Measurements from ENCODE around the gene WDR20. TPM values are rescaled to one million over a fixed set of nuclear protein-coding genes. Genes with fewer than 3 reads are reported as not detected.
"Not testable (repeated sequence)": the region's sequence is repeated elsewhere in the genome, so short reads cannot be mapped to it uniquely, and the experiment has no call there.

Gene WDR20
- total and polyA plus RNA-seq, 2 experiments from 2014 or later = 15.3 to 24.0 TPM

- Histone ChIP-seq H3K9me3 (ENCODE audit: low read depth) (no peaks in the 10 kb centered on the region), H3K4me2 (no peak overlapping the region), H2AFZ (no peak overlapping the region), H3K4me1 (ENCODE audit: insufficient read depth) (no peaks in the 10 kb centered on the region), H3K79me2 (no peaks in the 10 kb centered on the region), H3K9me2 (replicated peaks; ENCODE audit: insufficient read depth) (no peaks in the 10 kb centered on the region), H3K27ac (no peak overlapping the region), H3K36me3 (replicated peaks; ENCODE audit: insufficient read depth, low read depth) (no peaks in the 10 kb centered on the region), H3K27me3 (no peaks in the 10 kb centered on the region), H3K4me3 (no peak overlapping the region), H4K20me1 (ENCODE audit: insufficient read depth, poor library complexity, severe bottlenecking) (no peaks in the 10 kb centered on the region)
- no peak for DNase-seq (ENCODE audit: low spot score)
- TF ChIP-seq CTCF (IDR thresholded peaks at IDR 0.05; ENCODE audit: poor library complexity) = no peak
- no peak for TF ChIP-seq EZH2 (IDR thresholded peaks at IDR 0.05; ENCODE audit: borderline replicate concordance)
- 93% methylated on average over 3 of the region's 3 CpGs for WGBS (ENCODE audit: low lambda C conversion rate, missing lambda C conversion rate)
Observed at GRCh38 chr14:102238766-102239165, 99.1 kb downstream of the WDR20 start.

GRCh38 chr14:102239231-102239630, 99.5 kb downstream of the WDR20 start:
- Histone ChIP-seq H3K9me2 (replicated peaks; ENCODE audit: insufficient read depth) (no peaks in the 10 kb centered on the region), H3K36me3 (replicated peaks; ENCODE audit: insufficient read depth, low read depth) (no peaks in the 10 kb centered on the region), H3K27ac (no peak overlapping the region), H3K27me3 (no peaks in the 10 kb centered on the region), H3K4me3 (no peak overlapping the region), H3K4me2 (no peak overlapping the region), H3K4me1 (ENCODE audit: insufficient read depth) (no peaks in the 10 kb centered on the region), H2AFZ (no peak overlapping the region), H3K79me2 (no peaks in the 10 kb centered on the region), H3K9me3 (ENCODE audit: low read depth) (no peaks in the 10 kb centered on the region), H4K20me1 (ENCODE audit: insufficient read depth, poor library complexity, severe bottlenecking) (no peaks in the 10 kb centered on the region)
- no peak for DNase-seq (ENCODE audit: low spot score)
- TF ChIP-seq EZH2 (IDR thresholded peaks at IDR 0.05; ENCODE audit: borderline replicate concordance) = no peak
- TF ChIP-seq EZH2phosphoT487 (IDR thresholded peaks at IDR 0.05; ENCODE audit: low read depth, severe bottlenecking, unreplicated experiment) = no peak
- no peak for TF ChIP-seq CTCF (IDR thresholded peaks at IDR 0.05; ENCODE audit: poor library complexity)
- 99% methylated on average over 4 of the region's 4 CpGs for WGBS (ENCODE audit: low lambda C conversion rate, missing lambda C conversion rate)

- not testable (repeated sequence) for H3K27ac ChIP-seq; H3K79me2 ChIP-seq; H3K4me2 ChIP-seq; H3K27me3 ChIP-seq; H2AFZ ChIP-seq; H4K20me1 ChIP-seq (ENCODE audit: insufficient read depth, poor library complexity, severe bottlenecking); H3K4me3 ChIP-seq; DNase-seq (ENCODE audit: low spot score); H3K36me3 ChIP-seq (replicated peaks; ENCODE audit: insufficient read depth, low read depth); H3K9me3 ChIP-seq (ENCODE audit: low read depth); H3K4me1 ChIP-seq (ENCODE audit: insufficient read depth); H3K9me2 ChIP-seq (replicated peaks; ENCODE audit: insufficient read depth)
- WGBS (ENCODE audit: low lambda C conversion rate, missing lambda C conversion rate) = 97% methylated on average over 5 of the region's 5 CpGs
Observed at GRCh38 chr14:102240481-102240880, 100.8 kb downstream of the WDR20 start.

GRCh38 chr14:102241147-102241546, 101.5 kb downstream of the WDR20 start:
- TF ChIP-seq EZH2 (IDR thresholded peaks at IDR 0.05; ENCODE audit: borderline replicate concordance) (no peak), EZH2phosphoT487 (IDR thresholded peaks at IDR 0.05; ENCODE audit: low read depth, severe bottlenecking, unreplicated experiment) (no peak), CTCF (IDR thresholded peaks at IDR 0.05; ENCODE audit: poor library complexity) (no peak)
- H4K20me1 ChIP-seq (ENCODE audit: insufficient read depth, poor library complexity, severe bottlenecking) = no peaks in the 10 kb centered on the region
- no peaks in the 10 kb centered on the region for H3K27me3 ChIP-seq
- H3K9me2 ChIP-seq (replicated peaks; ENCODE audit: insufficient read depth) = no peaks in the 10 kb centered on the region
- 83% methylated on average over 4 of the region's 4 CpGs for WGBS (ENCODE audit: low lambda C conversion rate, missing lambda C conversion rate)
- no peak overlapping the region for H3K4me3 ChIP-seq
- H3K36me3 ChIP-seq (replicated peaks; ENCODE audit: insufficient read depth, low read depth) = no peaks in the 10 kb centered on the region
- DNase-seq (ENCODE audit: low spot score) = no peak
- no peak overlapping the region for H3K27ac ChIP-seq
- H3K79me2 ChIP-seq = no peaks in the 10 kb centered on the region
- H2AFZ ChIP-seq = no peak overlapping the region
- no peaks in the 10 kb centered on the region for H3K4me1 ChIP-seq (ENCODE audit: insufficient read depth)
- H3K9me3 ChIP-seq (ENCODE audit: low read depth) = no peaks in the 10 kb centered on the region
- H3K4me2 ChIP-seq = no peak overlapping the region

GRCh38 chr14:102243795-102244194, 104.1 kb downstream of the WDR20 start:
- 93% methylated on average over 4 of the region's 4 CpGs for WGBS (ENCODE audit: low lambda C conversion rate, missing lambda C conversion rate)
- not testable (repeated sequence) for H4K20me1 ChIP-seq (ENCODE audit: insufficient read depth, poor library complexity, severe bottlenecking); DNase-seq (ENCODE audit: low spot score); H2AFZ ChIP-seq; H3K27ac ChIP-seq; H3K27me3 ChIP-seq; H3K9me3 ChIP-seq (ENCODE audit: low read depth); H3K9me2 ChIP-seq (replicated peaks; ENCODE audit: insufficient read depth); H3K79me2 ChIP-seq; H3K4me3 ChIP-seq; H3K4me2 ChIP-seq; H3K4me1 ChIP-seq (ENCODE audit: insufficient read depth); H3K36me3 ChIP-seq (replicated peaks; ENCODE audit: insufficient read depth, low read depth)

Data from hepatocyte (in vitro differentiated cells).